PC-3 (cell line): Measurements from ENCODE around the gene UBL7. TPM values are rescaled to one million over a fixed set of nuclear protein-coding genes. Genes with fewer than 3 reads are reported as not detected.

ENCODE experiments used
- ATAC-seq: fragments of 200-7000 bp; cut with Tn5 transposase; 2 replicates; pipeline ENCODE4 v1.9.1; 2020; ENCODE audit warnings: mild to moderate bottlenecking, moderate library complexity
- BruUV-seq: library from RNA; stranded (reverse); fragments of 400-500 nt; replicated peaks from 2 replicates; lab custom pipeline; 2021; lab: Mats Ljungman, UMichigan
- CTCF ChIA-PET: fragments of 300-600 bp; sonication (Branson Sonifier 250); formaldehyde crosslinking; loops from one replicate; lab custom pipeline; 2022; ENCODE audit warnings: antibody characterized with exemption; lab: Charles Lee
- POLR2A ChIA-PET: fragments of 300-600 bp; sonication (Branson Sonifier 250); formaldehyde crosslinking; loops from one replicate; lab custom pipeline; 2022; ENCODE audit warnings: antibody characterized with exemption; ENCODE audit not compliant: unreplicated experiment; lab: Charles Lee
- DNase-seq: peaks from one replicate; pipeline ENCODE4 v3.0.0-alpha.2; 2015
- H2AFZ ChIP-seq: fragments of 300-600 bp; sonication (generic); 2 replicates; pipeline ENCODE4 v1.6.0; 2016; ENCODE audit warnings: antibody characterized with exemption, low read length
- H3F3A ChIP-seq: fragments of 300-600 bp; sonication (generic); one replicate; pipeline ENCODE4 v1.6.0; 2017; ENCODE audit warnings: antibody characterized with exemption, low read length, control low read depth, mild to moderate bottlenecking; ENCODE audit not compliant: unreplicated experiment
- H3K27ac ChIP-seq: fragments of 300-600 bp; sonication (generic); 2 replicates; pipeline ENCODE4 v1.5.1; 2016; ENCODE audit warnings: mild to moderate bottlenecking, low read length
- H3K27me3 ChIP-seq: fragments of 300-600 bp; sonication (generic); 2 replicates; pipeline ENCODE4 v1.6.1; 2016; ENCODE audit warnings: low read length, mixed read lengths
- H3K36me3 ChIP-seq: fragments of 300-600 bp; sonication (generic); 2 replicates; pipeline ENCODE4 v1.6.1; 2016; ENCODE audit warnings: low read depth, mixed run types, low read length, mixed read lengths
- H3K4me1 ChIP-seq: fragments of 300-600 bp; sonication (generic); 2 replicates; pipeline ENCODE4 v1.5.1; 2016; ENCODE audit warnings: low read length; ENCODE audit not compliant: insufficient read depth
- H3K4me2 ChIP-seq: fragments of 300-600 bp; sonication (generic); 2 replicates; pipeline ENCODE4 v1.6.0; 2016; ENCODE audit warnings: low read length
- H3K4me3 ChIP-seq: fragments of 300-600 bp; sonication (generic); 2 replicates; pipeline ENCODE4 v1.5.1; 2016; ENCODE audit warnings: mild to moderate bottlenecking, low read length, mixed read lengths
- H3K79me2 ChIP-seq: fragments of 300-600 bp; sonication (generic); 2 replicates; pipeline ENCODE4 v1.6.1; 2017; ENCODE audit warnings: low read length, mixed read lengths
- H3K9ac ChIP-seq: fragments of 300-600 bp; sonication (generic); 2 replicates; pipeline ENCODE4 v1.6.0; 2016; ENCODE audit warnings: mild to moderate bottlenecking, low read length
- H3K9me2 ChIP-seq: fragments of 300-600 bp; sonication (generic); replicated peaks from 2 replicates; pipeline ENCODE4 v1.6.1; 2016; ENCODE audit warnings: mixed run types, low read length, mixed read lengths
- H3K9me3 ChIP-seq: fragments of 300-600 bp; sonication (generic); 2 replicates; pipeline ENCODE4 v1.6.1; 2016; ENCODE audit warnings: low read length, mixed read lengths
- H4K20me1 ChIP-seq: fragments of 300-600 bp; sonication (generic); 2 replicates; pipeline ENCODE4 v1.6.1; 2016; ENCODE audit warnings: low read length, mixed read lengths
- CTCF ChIP-seq: fragments of 300-600 bp; sonication (generic); conservative IDR thresholded peaks from 2 replicates; pipeline ENCODE4 v1.5.1; 2017; ENCODE audit warnings: antibody characterized with exemption, low read depth, mild to moderate bottlenecking, low read length
- EZH2 ChIP-seq: fragments of 300-600 bp; sonication (generic); IDR thresholded peaks from one replicate; pipeline ENCODE4 v1.6.1; 2017; ENCODE audit warnings: antibody characterized with exemption, mild to moderate bottlenecking, low read length; ENCODE audit not compliant: unreplicated experiment
- EZH2phosphoT487 ChIP-seq: fragments of 300-600 bp; sonication (generic); IDR thresholded peaks from 2 replicates; pipeline ENCODE4 v1.6.1; 2018; ENCODE audit warnings: mild to moderate bottlenecking, antibody characterized with exemption, low read length, borderline replicate concordance
- intact Hi-C: fragments of 100-400 bp; cut with micrococcal nuclease; formaldehyde crosslinking; loops from 2 replicates; pipeline ENCODE4 v1.9.0; 2023
- total RNA-seq: library from RNA; depleted of rRNA; stranded (reverse); fragments of >200 nt; gene quantifications from 2 replicates; pipeline ENCODE4 v1.2.3, GENCODE V29; 2014

Gene UBL7
- total RNA-seq, 1 experiment from 2014 or later = 57.1 TPM

- Histone ChIP-seq H3K4me1 (peaks cover 15% of the 10 kb centered on the region), H3F3A (no peaks in the 10 kb centered on the region), H3K4me2 (no peak overlapping the region), H3K79me2 (peaks cover 9% of the 10 kb centered on the region), H2AFZ (no peak overlapping the region), H3K27me3 (no peaks in the 10 kb centered on the region), H3K9ac (no peak overlapping the region), H4K20me1 (no peaks in the 10 kb centered on the region), H3K4me3 (no peak overlapping the region), H3K9me3 (no peaks in the 10 kb centered on the region), H3K36me3 (no peaks in the 10 kb centered on the region), H3K27ac (no peak overlapping the region), H3K9me2 (no peaks in the 10 kb centered on the region)
- POLR2A ChIA-PET = no interaction called here
- no TSS peak for BruUV-seq
- ATAC-seq (peak; percentile 78), DNase-seq (peak; percentile 89)
- CTCF ChIA-PET = no interaction called here
- intact Hi-C loops = loop anchor here (1.0 kb wide), 2 partner anchors 57 to 65 kb away; no protein-coding TSS in a partner anchor
- no peak for TF ChIP-seq EZH2
- no peak for TF ChIP-seq EZH2phosphoT487
- TF ChIP-seq CTCF = peak; percentile 94
Measured at GRCh38 chr15:74438721-74439316, 22.1 kb downstream of the UBL7 start.

- H2AFZ ChIP-seq = no peak overlapping the region
- peaks cover 15% of the 10 kb centered on the region for H3K4me1 ChIP-seq
- TF ChIP-seq EZH2 (no peak), EZH2phosphoT487 (no peak), CTCF (no peak)
- H3K36me3 ChIP-seq = no peaks in the 10 kb centered on the region
- intact Hi-C loops = loop anchor here (1.0 kb wide), 2 partner anchors 56 to 64 kb away; no protein-coding TSS in a partner anchor
- DNase-seq = no peak
- H3K4me2 ChIP-seq = no peak overlapping the region
- ChIA-PET CTCF (no interaction called here), POLR2A (no interaction called here)
- no peak for ATAC-seq
- H3K4me3 ChIP-seq = no peak overlapping the region
- no TSS peak for BruUV-seq
- H3K9me3 ChIP-seq = no peaks in the 10 kb centered on the region
- no peaks in the 10 kb centered on the region for H3K27me3 ChIP-seq
- no peak overlapping the region for H3K27ac ChIP-seq
- H3K79me2 ChIP-seq = peaks cover 15% of the 10 kb centered on the region
- H3K9me2 ChIP-seq = no peaks in the 10 kb centered on the region
- peaks cover 4% of the 10 kb centered on the region; the same call in 1 of the 2 replicates for H4K20me1 ChIP-seq
- H3F3A ChIP-seq = no peaks in the 10 kb centered on the region
- no peak overlapping the region for H3K9ac ChIP-seq
Measured at GRCh38 chr15:74438206-74438605, 22.8 kb downstream of the UBL7 start.
